PC-9 (cell line): ENCODE data around the gene BORCS5. TPM values are rescaled to one million over a fixed set of nuclear protein-coding genes. Genes with fewer than 3 reads are reported as not detected.
"Not testable (repeated sequence)": the region's sequence is repeated elsewhere in the genome, so short reads cannot be mapped to it uniquely, and the experiment has no call there.

ENCODE experiments used
- BruUV-seq: library from RNA; stranded (reverse); fragments of 400-500 nt; replicated peaks from 2 replicates; lab custom pipeline; 2021; lab: Mats Ljungman, UMichigan
- CTCF ChIA-PET: fragments of 300-600 bp; sonication (Branson Sonifier 250); formaldehyde crosslinking; loops from one replicate; lab custom pipeline; 2022; ENCODE audit warnings: antibody characterized with exemption; lab: Charles Lee
- POLR2A ChIA-PET: fragments of 300-600 bp; sonication (Branson Sonifier 250); formaldehyde crosslinking; loops from one replicate; lab custom pipeline; 2022; ENCODE audit warnings: antibody characterized with exemption; ENCODE audit not compliant: unreplicated experiment; lab: Charles Lee
- DNase-seq, 2 experiments: peaks; one replicate each; pipeline versions ENCODE4 v3.0.0 to v3.0.0-alpha.2; 2015 to 2022; ENCODE audit warnings: mixed read lengths in 1 of 2
- H2AFZ ChIP-seq: fragments of 200-600 bp; sonication (generic); 2 replicates; pipeline ENCODE4 v1.8.1; 2017; ENCODE audit warnings: antibody characterized with exemption
- H3F3A ChIP-seq: fragments of 200-600 bp; sonication (generic); 2 replicates; pipeline ENCODE4 v1.8.1; 2017; ENCODE audit warnings: antibody characterized with exemption, mild to moderate bottlenecking, low read depth; ENCODE audit not compliant: insufficient read depth
- H3K27ac ChIP-seq: fragments of 200-600 bp; sonication (generic); 2 replicates; pipeline ENCODE4 v1.6.1; 2016; ENCODE audit warnings: mixed run types
- H3K27me3 ChIP-seq: fragments of 200-600 bp; sonication (generic); 2 replicates; pipeline ENCODE4 v1.6.1; 2016; ENCODE audit warnings: low read depth, mixed run types; ENCODE audit not compliant: insufficient read depth
- H3K36me3 ChIP-seq: fragments of 200-600 bp; sonication (generic); 2 replicates; pipeline ENCODE4 v1.6.1; 2016; ENCODE audit warnings: low read depth, mixed run types
- H3K4me1 ChIP-seq: fragments of 200-600 bp; sonication (generic); replicated peaks from 2 replicates; pipeline ENCODE4 v1.6.1; 2016; ENCODE audit warnings: mixed run types; ENCODE audit not compliant: insufficient read depth
- H3K4me2 ChIP-seq: fragments of 200-600 bp; sonication (generic); 2 replicates; pipeline ENCODE4 v1.6.1; 2017; ENCODE audit warnings: mixed run types
- H3K4me3 ChIP-seq: fragments of 200-600 bp; sonication (generic); 2 replicates; pipeline ENCODE4 v1.6.1; 2016; ENCODE audit warnings: mixed run types
- H3K79me2 ChIP-seq: fragments of 200-600 bp; sonication (generic); 2 replicates; pipeline ENCODE4 v1.6.1; 2017; ENCODE audit warnings: low read depth, mixed run types
- H3K9me2 ChIP-seq: fragments of 200-600 bp; sonication (generic); 2 replicates; pipeline ENCODE4 v1.8.1; 2017; ENCODE audit warnings: mild to moderate bottlenecking; ENCODE audit not compliant: insufficient read depth
- H3K9me3 ChIP-seq: fragments of 200-600 bp; sonication (generic); 2 replicates; pipeline ENCODE4 v1.8.1; 2016; ENCODE audit warnings: low read depth; ENCODE audit not compliant: insufficient read depth
- H4K20me1 ChIP-seq: fragments of 200-600 bp; sonication (generic); 2 replicates; pipeline ENCODE4 v1.8.1; 2017; ENCODE audit not compliant: insufficient read depth
- CTCF ChIP-seq: fragments of 200-600 bp; sonication (generic); conservative IDR thresholded peaks from 2 replicates; pipeline ENCODE4 v1.6.1; 2017; ENCODE audit warnings: mixed run types, antibody characterized with exemption, mild to moderate bottlenecking, moderate library complexity
- EZH2 ChIP-seq: fragments of 200-600 bp; sonication (generic); IDR thresholded peaks from 2 replicates; pipeline ENCODE4 v1.8.0; 2017; ENCODE audit warnings: antibody characterized with exemption, low read depth
- intact Hi-C: fragments of 100-400 bp; cut with micrococcal nuclease; formaldehyde crosslinking; loops from one replicate; pipeline ENCODE4 v1.10.0; 2022; ENCODE audit not compliant: unreplicated experiment
- total RNA-seq: library from RNA; stranded (reverse); gene quantifications from 2 replicates; pipeline ENCODE4 v1.2.3, GENCODE V29; 2021

Gene BORCS5
- total RNA-seq, 1 experiment from 2014 or later = 19.7 TPM

GRCh38 chr12:12499909-12500604, 143.2 kb downstream of the BORCS5 start:
- H3K79me2 ChIP-seq = no peaks in the 10 kb centered on the region
- no peaks in the 10 kb centered on the region for H3K36me3 ChIP-seq
- no peak overlapping the region for H3K27ac ChIP-seq
- CTCF ChIA-PET = no interaction called here
- H3K9me2 ChIP-seq = no peaks in the 10 kb centered on the region
- no peaks in the 10 kb centered on the region for H4K20me1 ChIP-seq
- BruUV-seq = no TSS peak
- TF ChIP-seq CTCF (no peak), EZH2 (no peak)
- no peak for DNase-seq
- POLR2A ChIA-PET = interaction anchor here (0.6 kb wide), 1 partner anchor 121 kb away, joined by 4 read pairs; no protein-coding TSS in a partner anchor
- no peak overlapping the region for H3K4me2 ChIP-seq
- no peaks in the 10 kb centered on the region for H3F3A ChIP-seq
- no peaks in the 10 kb centered on the region for H3K9me3 ChIP-seq
- no peak overlapping the region for H3K4me3 ChIP-seq
- no peak overlapping the region for H2AFZ ChIP-seq
- H3K4me1 ChIP-seq = no peaks in the 10 kb centered on the region
- intact Hi-C loops = no loop called here
- H3K27me3 ChIP-seq = no peaks in the 10 kb centered on the region

GRCh38 chr12:12501121-12501520, 144.2 kb downstream of the BORCS5 start:
- Histone ChIP-seq H3K27me3 (no peaks in the 10 kb centered on the region), H2AFZ (no peak overlapping the region), H3K4me2 (no peak overlapping the region), H3K9me3 (no peaks in the 10 kb centered on the region), H3K27ac (no peak overlapping the region), H3F3A (no peaks in the 10 kb centered on the region), H3K9me2 (no peaks in the 10 kb centered on the region), H3K79me2 (no peaks in the 10 kb centered on the region), H3K36me3 (no peaks in the 10 kb centered on the region), H3K4me1 (no peaks in the 10 kb centered on the region), H3K4me3 (no peak overlapping the region), H4K20me1 (no peaks in the 10 kb centered on the region)
- no TSS peak for BruUV-seq
- ChIA-PET CTCF (no interaction called here), POLR2A (no interaction called here)
- TF ChIP-seq EZH2 (no peak), CTCF (no peak)
- intact Hi-C loops = no loop called here
- DNase-seq = no peak

GRCh38 chr12:12502130-12502814, 145.4 kb downstream of the BORCS5 start:
- DNase-seq, H3K27ac ChIP-seq, intact Hi-C loops, H3K36me3 ChIP-seq, H3K4me2 ChIP-seq, H3K4me1 ChIP-seq, H3K27me3 ChIP-seq, H3K4me3 ChIP-seq, H3K9me2 ChIP-seq, H3K79me2 ChIP-seq, BruUV-seq, H3K9me3 ChIP-seq, H4K20me1 ChIP-seq, H3F3A ChIP-seq, POLR2A ChIA-PET, H2AFZ ChIP-seq, CTCF ChIA-PET: not testable (repeated sequence)
